Erythroblast (primary cell): ENCODE results near the gene ELAC2.

ENCODE experiments used
- GATA1 ChIP-seq: IDR thresholded peaks from 2 replicates; pipeline ENCODE4 v1.6.1; 2011; ENCODE audit warnings: low read depth, mild to moderate bottlenecking, control low read depth, low read length, moderate library complexity
- POLR2A ChIP-seq: IDR thresholded peaks from 2 replicates; pipeline ENCODE4 v1.6.1; 2011; ENCODE audit warnings: mild to moderate bottlenecking, low read length

- no peak for TF ChIP-seq GATA1
- no peak for TF ChIP-seq POLR2A
These were observed 22.5 kb downstream of the ELAC2 start for GRCh38 chr17:12995106-12995895.
